HUDEP-2 (cell line): ENCODE data around the gene SHISA6.

Source experiments
- DNase-seq, 76 experiments: peaks; one replicate each; lab custom pipeline; 2025; ENCODE audit not compliant: unreplicated experiment in 76 of 76; lab: John Stamatoyannopoulos, UW

Gene SHISA6

DNA sequence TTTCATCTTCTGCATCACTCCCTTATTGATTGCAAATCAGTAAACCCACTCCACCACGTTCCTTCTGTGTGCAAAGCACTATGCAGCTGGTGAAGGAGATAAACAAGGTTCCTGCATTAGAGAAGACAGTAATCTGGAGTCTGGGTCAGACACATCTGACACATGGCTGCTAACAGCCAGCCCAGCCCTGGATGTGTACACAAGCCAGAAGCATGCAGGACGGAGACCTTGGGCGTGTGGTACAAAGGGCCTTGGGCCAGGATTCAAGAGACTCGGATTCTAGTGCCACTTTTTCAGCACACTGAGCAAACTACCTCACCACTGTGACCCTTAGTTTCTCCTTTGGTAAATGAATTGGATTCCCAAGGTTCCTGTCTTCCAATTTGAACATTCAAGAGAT, 270.7 kb downstream of the SHISA6 start:
- peak in 6 of 76 experiments; percentile 1 to 21 (median 2) for DNase-seq

DNA sequence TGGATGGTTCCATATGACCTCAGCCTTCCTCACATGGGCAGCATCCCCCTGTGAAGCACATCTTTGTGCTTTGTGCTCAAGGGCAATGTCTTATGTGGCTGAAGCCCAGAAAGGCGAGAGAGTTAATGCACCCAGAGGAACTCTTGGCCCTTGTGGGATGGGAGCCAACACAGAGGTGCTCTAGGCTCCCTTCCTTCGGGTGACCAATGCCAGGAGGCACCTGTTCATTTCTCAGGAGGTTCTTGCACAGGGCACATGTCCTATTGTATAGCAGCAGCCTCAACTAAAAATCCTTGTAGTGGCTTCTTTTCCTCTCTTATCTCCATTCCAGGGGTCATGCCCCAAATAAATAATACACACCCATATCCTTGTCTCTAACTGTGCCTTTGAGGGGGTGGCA, 273.6 kb downstream of the SHISA6 start:
- no peak for DNase-seq

DNA sequence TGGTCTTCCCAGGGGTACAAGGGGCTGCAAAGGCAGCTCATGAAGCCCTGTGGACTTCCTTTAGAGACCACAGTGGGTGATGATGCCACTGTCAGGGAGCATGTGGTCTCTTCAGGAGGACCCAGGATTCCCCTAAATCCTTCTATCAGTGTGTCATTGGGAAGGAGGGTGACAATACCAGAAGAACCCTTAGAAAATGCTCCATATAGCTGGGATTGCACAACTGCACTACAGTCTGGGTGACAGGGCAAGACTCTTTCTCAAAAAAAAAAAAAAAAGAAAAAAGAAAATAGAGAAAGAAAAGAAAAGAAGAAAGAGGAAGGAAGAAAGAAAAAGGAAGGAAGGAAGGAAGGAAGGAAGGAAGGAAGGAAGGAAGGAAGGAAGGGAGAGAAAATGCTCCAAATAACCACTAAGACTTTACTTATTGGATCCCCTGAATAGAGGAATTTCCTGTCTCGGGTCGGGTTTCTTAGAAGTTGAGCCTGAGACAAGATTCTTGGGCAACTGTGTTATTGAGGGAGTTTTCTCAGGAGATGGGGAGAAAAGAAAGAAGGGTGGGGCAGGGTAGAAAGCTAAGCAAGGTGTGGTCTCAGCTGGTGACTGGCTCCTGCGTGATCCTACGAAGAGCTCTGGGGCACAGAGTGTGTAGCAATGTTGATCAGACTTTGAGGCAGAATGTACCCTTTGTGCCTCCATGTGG, 274.1 kb downstream of the SHISA6 start:
- no peak for DNase-seq

DNA sequence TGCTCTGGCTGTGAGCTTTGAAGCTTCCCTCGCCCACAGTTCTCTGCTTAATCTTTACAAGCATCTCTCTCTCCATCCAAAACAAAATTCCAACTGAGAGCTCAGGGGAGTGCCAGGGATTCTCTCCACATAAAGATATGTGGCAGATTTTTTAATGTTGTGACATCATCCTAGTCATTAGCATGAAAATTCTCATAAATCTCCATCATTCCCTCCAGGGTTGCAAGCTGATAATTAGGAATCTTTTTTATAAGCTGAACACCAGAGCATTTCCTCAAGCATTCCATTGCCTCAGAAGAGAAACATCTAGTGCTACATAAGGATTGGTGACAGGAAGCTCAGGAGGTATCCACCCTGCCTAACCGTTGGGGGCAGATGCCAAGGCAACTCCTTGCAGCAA, 274.9 kb downstream of the SHISA6 start:
- no peak for DNase-seq

DNA sequence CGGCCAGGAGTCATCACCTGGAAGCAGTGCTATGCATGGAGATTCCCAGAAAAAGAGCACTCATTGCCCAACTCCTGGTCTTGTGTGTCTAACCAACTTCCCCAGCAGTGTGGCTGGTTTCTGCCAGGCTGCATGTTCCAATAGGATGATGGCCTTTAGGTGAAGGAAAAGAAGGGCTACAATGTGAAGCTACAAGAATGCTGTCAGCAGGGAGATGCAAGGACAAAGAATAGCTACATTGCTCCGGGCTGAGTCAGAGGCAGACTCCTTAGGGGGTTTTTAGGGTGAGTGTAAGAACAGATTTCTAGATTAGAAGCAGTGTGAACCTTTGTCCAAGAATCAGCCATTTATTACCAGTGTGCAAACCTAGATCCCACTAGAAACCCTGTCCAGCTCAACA, 294.2 kb downstream of the SHISA6 start:
- DNase-seq, result no peak

DNA sequence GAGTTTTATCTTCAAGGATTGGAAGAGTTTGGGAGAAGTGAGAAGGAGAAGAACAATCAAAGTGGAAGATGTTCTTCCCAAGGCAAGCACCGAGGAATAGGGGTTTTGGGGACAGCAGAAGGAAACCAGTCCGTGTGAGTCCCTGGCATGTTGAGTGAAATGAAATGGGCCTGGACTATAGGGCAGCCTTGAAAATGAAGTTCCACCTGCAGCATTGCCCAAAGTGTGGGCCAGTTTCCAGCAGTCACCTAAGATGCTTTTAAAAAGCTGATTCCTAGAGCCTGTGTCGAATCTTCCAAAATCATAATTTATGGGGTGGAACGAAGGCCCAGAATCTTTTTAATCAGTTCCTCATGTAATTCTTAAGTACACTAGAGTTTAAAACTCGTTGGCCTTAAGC, 297.4 kb downstream of the SHISA6 start:
- DNase-seq, result no peak

DNA sequence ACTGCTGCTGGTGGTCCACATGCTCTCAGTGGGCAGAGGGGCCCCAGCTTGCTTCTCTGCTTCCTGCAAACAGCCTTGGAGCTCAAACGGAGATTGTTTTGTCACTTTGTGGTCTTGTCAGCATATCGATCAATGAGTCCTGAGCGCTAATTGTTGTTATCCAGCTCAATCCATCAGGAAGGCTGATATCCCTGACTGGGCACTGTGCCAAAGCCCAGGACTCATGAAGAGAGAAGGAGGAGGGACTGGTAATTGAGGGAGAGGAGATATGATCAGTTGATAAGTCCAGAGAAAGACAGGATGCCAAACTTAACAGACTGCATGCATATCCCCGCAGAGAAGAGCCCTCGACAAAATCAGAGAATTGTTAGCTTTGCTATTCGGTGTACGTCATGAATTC, 298.6 kb downstream of the SHISA6 start:
- DNase-seq, result no peak

DNA sequence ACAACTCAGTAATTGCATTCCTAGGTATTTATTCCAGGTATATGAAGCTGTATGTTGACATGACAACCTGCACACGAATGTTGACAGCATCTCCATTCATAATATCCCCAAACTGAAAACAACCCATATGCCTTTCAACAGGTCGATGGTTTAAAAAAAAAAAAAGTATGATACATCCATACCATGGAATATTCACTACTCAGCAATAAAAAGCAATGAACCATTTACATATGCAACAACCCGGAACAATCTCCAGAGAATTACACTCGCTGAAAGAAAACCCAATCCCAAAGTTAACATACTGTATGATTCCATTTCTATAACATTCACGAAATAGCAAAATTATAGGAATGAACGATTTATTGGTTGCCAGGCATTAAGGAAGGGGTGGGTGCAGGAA, 304.0 kb downstream of the SHISA6 start:
- no peak for DNase-seq

DNA sequence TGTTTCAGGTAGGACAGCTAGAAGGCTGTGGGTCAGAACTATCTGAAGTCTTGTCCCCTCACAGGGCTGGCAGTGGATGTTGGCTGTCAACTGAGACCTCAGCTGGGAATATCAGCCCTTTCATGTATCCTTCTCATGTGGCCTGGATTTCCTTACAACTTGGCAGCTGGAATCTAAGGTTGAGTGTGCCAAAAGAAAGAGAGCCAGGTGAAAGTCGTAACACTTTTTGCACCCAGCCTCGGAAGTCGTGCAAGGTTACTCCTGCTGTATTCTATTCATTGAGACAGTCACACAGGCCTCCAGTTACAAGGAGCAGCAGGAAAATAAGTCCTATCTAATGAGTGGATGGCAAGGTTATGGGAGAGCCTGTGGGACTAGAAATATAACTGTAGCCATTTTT, 304.7 kb downstream of the SHISA6 start:
- DNase-seq, result no peak

DNA sequence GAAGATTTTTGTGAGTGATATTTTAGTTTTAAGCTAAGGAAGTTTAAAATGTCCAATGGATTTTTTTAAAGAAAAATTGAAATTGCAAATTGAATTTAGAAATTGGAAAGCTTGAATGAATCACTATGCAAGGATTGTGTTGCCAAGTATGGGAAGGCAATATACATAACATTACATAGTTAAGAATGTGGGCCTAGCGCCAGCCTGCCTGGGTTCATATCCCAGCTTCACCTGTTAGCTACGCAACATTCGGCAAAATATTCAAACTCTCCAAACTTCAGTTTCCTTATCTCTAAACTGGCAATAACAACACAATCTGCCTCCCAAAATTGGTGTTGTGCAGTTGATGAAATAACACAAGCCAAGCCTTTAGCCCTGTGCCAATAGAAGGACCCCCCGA, 306.8 kb downstream of the SHISA6 start:
- no peak for DNase-seq

DNA sequence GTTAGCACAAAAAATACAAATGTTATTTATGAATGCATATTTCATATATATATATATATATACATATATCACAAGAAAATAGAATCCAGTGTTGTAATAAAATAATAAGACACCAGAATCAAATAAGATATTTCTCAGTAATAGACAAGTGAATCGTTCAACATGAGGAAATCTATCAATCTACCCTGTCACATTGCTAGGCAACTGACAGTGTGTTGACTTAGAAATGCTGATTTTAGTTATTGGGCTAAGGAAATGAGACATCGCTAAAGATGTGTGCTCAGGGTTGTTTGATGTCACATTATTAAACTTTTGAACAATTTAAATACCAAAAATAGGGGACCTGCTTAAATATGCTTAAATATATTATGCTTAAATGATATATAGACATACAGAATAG, 307.4 kb downstream of the SHISA6 start:
- DNase-seq, result no peak

DNA sequence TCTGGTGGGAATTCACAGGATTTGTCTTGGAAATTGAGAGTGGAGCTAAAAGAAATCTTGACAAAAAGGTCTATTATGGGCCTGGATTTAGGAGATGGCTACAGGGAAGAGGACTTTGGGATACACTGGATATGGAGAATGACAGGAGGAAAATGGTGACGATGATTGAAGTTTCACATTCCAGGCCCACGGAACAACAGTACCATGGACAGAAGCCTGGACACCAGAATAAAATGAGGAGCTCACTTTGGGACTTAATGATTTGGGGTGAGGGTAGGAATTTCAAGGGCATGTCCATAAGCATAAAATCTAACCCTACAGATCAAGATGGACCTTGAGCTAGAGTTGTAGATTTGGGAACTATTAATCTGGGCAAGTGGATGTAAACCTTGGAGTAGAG, 309.4 kb downstream of the SHISA6 start:
- no peak for DNase-seq

DNA sequence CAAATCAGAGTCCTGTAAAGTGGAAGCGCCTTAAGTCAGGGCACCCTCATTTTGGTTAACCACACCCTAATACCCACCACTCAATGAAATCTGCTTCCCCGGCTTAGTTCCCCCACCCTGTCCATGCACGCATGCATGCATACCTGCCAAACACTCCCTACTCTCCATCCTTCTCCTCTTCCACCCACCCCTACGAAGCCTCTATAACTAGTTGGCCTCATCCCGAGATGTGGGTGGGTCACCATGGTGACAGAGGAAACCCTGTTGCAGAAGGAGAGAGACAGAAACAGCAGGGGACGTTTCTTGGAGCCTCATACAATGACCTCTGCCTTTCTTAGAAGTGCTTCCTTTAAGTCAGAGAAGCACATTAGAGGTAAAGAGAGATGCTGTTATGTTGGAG, 310.4 kb downstream of the SHISA6 start:
- no peak for DNase-seq

DNA sequence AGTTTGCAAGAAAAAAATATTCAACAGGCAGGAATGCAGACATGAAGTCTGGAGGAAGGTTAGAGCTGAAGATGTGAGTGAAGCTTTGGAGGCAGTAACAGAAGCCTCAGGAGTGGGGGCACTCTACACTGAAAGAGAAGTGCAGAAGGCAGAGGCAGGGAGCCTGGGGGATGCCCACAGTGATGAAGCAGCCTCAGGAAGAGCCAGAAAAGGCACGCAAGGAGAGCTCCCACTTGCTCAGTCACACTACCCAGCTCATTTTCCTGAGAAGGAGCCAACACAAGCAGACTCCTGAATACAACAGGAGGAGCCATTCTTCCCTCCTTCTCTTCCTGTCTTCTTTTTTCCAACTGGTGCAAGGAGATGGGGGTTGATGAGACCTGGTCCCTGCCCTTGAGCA, 312.1 kb downstream of the SHISA6 start:
- DNase-seq, result no peak

DNA sequence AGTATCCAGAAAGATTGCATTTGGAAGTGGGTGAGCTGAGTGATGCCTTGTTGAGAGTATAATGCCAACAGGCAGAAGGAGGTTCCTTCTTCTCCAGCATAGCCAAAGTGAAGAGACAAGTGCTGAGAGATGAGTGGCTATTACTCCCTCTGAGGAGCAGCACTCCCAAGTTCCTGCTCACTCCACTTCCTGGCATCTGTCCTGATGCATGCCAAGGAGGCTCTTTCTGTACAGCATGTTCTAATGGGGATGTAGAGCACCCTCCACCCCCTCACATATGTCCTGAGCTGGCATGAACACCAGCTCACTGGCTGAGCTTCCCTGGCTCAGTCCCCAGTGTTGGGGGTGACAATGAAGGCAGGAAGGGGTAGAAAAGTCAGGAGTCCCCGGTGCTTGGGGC, 313.0 kb downstream of the SHISA6 start:
- no peak for DNase-seq

DNA sequence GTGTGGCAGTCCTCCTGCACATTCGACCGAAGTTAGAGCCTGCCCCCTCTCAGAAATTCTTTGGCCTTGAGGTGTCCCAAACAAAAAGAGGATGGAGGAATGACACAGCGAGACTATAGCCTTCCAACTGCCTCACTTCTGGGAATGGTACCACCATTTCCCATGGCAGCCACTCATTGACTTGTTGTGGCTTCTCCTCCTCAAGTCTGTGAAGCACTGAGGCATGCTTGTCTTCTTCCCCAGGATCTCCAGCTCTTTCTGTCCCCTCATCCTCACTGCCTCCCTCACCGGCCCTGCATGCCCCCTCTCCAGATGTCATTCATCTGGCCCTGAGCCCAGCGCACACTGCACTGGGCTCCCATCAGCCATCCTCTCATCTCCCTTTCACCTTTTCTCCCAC, 313.5 kb downstream of the SHISA6 start:
- no peak for DNase-seq

DNA sequence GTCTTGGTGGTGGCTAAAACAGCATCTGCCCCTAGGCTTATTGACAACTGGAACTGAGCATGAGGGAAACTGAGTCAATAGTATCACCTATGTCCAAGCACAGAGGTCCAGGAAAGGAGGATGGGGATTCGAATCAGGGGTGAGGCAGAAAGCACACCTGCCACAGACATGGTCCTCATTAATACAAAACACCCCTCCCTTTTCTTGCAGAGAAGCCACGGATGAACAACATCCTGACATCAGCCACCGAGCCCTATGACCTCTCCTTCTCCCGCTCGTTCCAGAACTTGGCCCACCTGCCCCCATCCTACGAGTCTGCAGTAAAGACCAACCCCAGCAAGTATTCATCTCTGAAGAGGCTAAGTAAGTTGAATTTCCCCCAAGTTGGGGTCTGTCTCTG, 314.5 kb downstream of the SHISA6 start:
- no peak for DNase-seq

DNA sequence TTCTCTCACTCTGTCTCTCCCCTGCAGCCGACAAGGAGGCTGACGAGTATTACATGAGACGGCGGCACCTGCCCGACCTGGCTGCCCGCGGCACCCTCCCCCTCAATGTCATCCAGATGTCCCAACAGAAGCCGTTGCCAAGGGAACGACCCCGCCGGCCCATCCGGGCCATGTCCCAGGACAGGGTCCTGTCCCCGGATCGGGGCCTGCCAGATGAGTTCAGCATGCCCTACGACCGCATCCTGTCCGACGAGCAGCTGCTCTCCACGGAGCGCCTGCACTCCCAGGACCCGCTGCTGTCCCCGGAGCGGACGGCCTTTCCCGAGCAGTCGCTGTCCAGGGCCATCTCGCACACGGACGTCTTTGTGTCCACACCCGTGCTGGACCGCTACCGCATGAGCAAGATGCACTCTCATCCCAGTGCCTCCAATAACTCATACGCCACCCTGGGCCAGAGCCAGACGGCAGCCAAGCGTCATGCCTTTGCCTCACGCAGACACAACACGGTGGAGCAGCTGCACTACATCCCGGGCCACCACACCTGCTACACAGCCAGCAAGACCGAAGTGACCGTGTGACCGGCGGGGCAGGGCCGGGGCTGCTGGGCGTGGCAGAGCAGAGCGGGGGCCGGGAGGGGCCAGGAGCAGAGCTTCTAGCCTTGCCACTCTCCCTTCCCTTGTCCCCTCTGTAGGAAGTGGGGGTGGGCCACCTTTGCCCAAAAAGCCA, 316.9 kb downstream of the SHISA6 start:
- DNase-seq, result no peak

DNA sequence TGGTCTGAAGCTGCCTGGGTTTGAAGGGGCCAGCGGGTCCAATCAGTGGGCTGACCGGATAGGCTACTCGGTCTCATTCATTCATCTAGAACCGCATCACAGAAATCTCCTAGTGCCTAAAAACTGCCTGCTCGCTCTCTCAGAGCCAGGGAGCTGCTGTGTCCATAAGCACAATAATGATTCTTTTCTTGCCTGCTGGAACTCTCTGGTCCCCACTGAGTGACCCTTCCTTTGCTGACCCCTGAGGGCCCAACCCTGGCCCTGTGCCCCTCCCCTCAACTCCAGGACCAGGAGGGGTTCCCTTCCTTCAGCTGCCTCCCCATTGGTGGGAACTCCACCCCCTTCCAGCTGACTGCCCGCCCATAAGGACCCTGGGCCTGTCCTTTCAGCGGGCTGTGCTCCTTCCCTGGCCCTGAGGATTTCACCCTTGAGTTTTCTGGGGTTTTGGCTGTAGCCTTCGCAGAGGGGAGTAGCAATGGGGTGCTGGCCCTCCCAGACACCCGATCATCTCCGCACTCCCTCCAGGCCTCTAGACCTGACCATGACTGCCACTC, 317.7 kb downstream of the SHISA6 start:
- no peak for DNase-seq

DNA sequence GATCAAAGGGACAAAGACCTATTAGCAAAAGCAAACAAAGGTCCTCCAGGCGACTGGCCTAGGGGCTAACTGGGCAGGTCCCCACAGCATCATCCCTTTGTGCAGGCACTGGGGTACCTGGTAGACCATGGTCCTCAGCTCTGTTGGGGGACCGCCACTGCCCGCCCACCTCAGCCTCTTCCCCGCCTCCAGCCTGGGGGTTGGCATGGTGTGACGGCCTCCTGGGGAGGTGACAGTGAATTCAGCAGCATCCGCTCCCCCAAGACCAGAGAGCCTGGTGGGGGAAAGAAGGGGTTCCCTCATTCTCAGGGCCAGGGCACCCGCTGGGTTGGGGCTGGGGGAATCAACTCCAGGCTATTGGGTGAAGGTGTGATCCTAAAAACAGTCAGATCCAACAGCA, 318.6 kb downstream of the SHISA6 start:
- no peak for DNase-seq

DNA sequence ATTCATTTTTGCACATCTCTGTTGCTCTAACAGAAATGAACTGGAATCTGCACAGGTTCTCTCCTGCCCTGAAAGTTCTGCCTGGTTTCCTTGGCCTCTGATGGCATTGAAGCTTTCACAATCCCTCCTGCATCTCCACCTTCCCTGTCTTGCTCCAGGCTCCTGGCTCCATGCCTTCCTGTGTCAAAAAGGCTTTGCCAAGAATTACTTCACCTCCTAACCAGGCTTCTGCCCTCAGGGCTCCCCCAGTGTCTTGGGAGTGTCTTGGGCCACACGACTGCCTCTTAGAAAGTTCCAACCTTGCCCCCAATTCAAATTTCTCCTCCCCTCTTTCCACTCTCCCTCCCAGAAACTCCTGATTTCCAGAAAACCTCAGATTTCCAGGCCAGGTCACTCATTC, 320.3 kb downstream of the SHISA6 start:
- DNase-seq, result no peak

DNA sequence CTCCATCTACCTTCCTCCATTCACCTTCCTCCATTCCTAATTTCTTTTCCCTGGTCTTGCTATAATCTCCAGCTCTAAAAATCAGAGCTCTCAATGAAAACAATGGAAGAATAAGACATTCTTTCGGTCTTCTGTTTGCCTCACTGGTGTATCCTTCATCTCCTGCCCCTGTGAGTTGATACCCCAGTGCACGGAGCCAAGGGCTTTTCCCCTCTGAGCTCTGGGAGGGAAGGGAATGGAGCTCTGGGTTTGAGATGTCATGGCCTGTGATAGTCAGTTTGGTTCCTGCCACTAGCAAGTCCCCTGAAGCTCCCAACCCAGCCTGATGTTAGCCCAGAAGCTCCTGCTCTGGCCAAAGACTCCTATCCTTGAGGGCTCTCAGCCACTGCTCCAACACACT, 320.7 kb downstream of the SHISA6 start:
- no peak for DNase-seq
